HFFc6 (cell line): ENCODE data around the gene MCL1. TPM values are rescaled to one million over a fixed set of nuclear protein-coding genes. Genes with fewer than 3 reads are reported as not detected.
A peak's percentile ranks its signal among the peaks of the same experiment; 100 is the strongest.

Experiments used
- DNase-seq: peaks from one replicate; pipeline ENCODE4 v3.0.0-alpha.2; 2018
- H3K27ac Mint-ChIP-seq: 2 replicates; pipeline ENCODE4 v1.8.0; 2020; ENCODE audit warnings: mild to moderate bottlenecking, mixed read lengths
- H3K27me3 Mint-ChIP-seq: 2 replicates; pipeline ENCODE4 v1.8.0; 2021; ENCODE audit warnings: mild to moderate bottlenecking, moderate library complexity, mixed read lengths; ENCODE audit not compliant: insufficient read depth
- H3K36me3 Mint-ChIP-seq: 2 replicates; pipeline ENCODE4 v1.8.0; 2021; ENCODE audit warnings: low read depth, mixed read lengths
- H3K4me1 Mint-ChIP-seq: 2 replicates; pipeline ENCODE4 v1.8.0; 2020; ENCODE audit warnings: low read depth, mixed read lengths
- H3K4me3 Mint-ChIP-seq: 2 replicates; pipeline ENCODE4 v1.8.0; 2020; ENCODE audit warnings: mild to moderate bottlenecking, moderate library complexity, mixed read lengths
- H3K9me3 Mint-ChIP-seq: 2 replicates; pipeline ENCODE4 v1.8.0; 2020; ENCODE audit warnings: mild to moderate bottlenecking, mixed read lengths
- CTCF ChIP-seq: fragments of 200-600 bp; sonication (generic); IDR thresholded peaks from 2 replicates; pipeline ENCODE4 v1.5.0; 2021; ENCODE audit warnings: antibody characterized with exemption, mild to moderate bottlenecking
- total RNA-seq, 6 experiments: library from RNA; stranded (reverse); fragmentation: NEBNext Ultra II Directional; extraction: Animal tissue kit (Norgen Biotek cat#: 25700); gene quantifications; 2 replicates in 1 of 6; 3 replicates in 5 of 6; pipeline ENCODE4 v1.2.3, GENCODE V29; 2021

The MCL1 gene
- total RNA-seq, 6 experiments from 2014 or later, result 155 to 170 (median 164) TPM

- Mint-ChIP-seq H3K27me3 (peaks cover 9% of the 10 kb centered on the region), H3K36me3 (no peaks in the 10 kb centered on the region), H3K27ac (peak overlapping the region; percentile 68), H3K9me3 (no peaks in the 10 kb centered on the region), H3K4me3 (peak overlapping the region; percentile 91), H3K4me1 (peaks cover 45% of the 10 kb centered on the region)
- DNase-seq, result no peak
- no peak; the same call in 1 of the 2 replicates for TF ChIP-seq CTCF
These were observed 29.8 kb downstream of the MCL1 start for GRCh38 chr1:150549496-150550221.

GRCh38 chr1:150548632-150549495 is 30.5 kb downstream of the MCL1 start, which contains the start of gene ADAMTSL4:
ADAMTSL4 (plus strand) TSS chr1:150549408; CDS start chr1:150552289, 2,881 bp downstream.
- peaks cover 9% of the 10 kb centered on the region for H3K27me3 Mint-ChIP-seq
- TF ChIP-seq CTCF, result peak; percentile 41
- H3K9me3 Mint-ChIP-seq, result no peaks in the 10 kb centered on the region
- H3K36me3 Mint-ChIP-seq, result no peaks in the 10 kb centered on the region
- peak within 1 kb of the TSS; percentile 91 for H3K4me3 Mint-ChIP-seq
- H3K4me1 Mint-ChIP-seq, result peaks cover 45% of the 10 kb centered on the region
- H3K27ac Mint-ChIP-seq, result peak within 1 kb of the TSS; percentile 78
- peak; percentile 67 for DNase-seq

- peak overlapping the region; percentile 83 for H3K4me3 Mint-ChIP-seq
- no peaks in the 10 kb centered on the region for H3K36me3 Mint-ChIP-seq
- H3K9me3 Mint-ChIP-seq, result no peaks in the 10 kb centered on the region
- H3K4me1 Mint-ChIP-seq, result peaks cover 44% of the 10 kb centered on the region
- TF ChIP-seq CTCF, result no peak
- peak overlapping the region; percentile 78 for H3K27ac Mint-ChIP-seq
- DNase-seq, result no peak
- H3K27me3 Mint-ChIP-seq, result peaks cover 9% of the 10 kb centered on the region
These were observed 31.1 kb downstream of the MCL1 start for GRCh38 chr1:150548324-150548631.

GRCh38 chr1:150546294-150546937 is 33.0 kb downstream of the MCL1 start:
- no peak for TF ChIP-seq CTCF
- Mint-ChIP-seq H3K4me1 (peaks cover 26% of the 10 kb centered on the region), H3K9me3 (no peaks in the 10 kb centered on the region), H3K36me3 (no peaks in the 10 kb centered on the region), H3K27ac (no peak overlapping the region), H3K4me3 (no peak overlapping the region), H3K27me3 (peaks cover 9% of the 10 kb centered on the region)
- DNase-seq, result no peak

GRCh38 chr1:150545486-150546032 is 33.9 kb downstream of the MCL1 start:
- no peak overlapping the region for H3K4me3 Mint-ChIP-seq
- no peak for DNase-seq
- H3K36me3 Mint-ChIP-seq, result no peaks in the 10 kb centered on the region
- peaks cover 9% of the 10 kb centered on the region for H3K27me3 Mint-ChIP-seq
- H3K9me3 Mint-ChIP-seq, result no peaks in the 10 kb centered on the region
- H3K4me1 Mint-ChIP-seq, result peaks cover 17% of the 10 kb centered on the region
- no peak overlapping the region for H3K27ac Mint-ChIP-seq
- no peak for TF ChIP-seq CTCF
